Measurements from ENCODE around the gene POLR1A.

The POLR1A gene

GRCh38 chr2:86064006-86064405 is 41.7 kb downstream of the POLR1A start:
- DNase-seq (ENCODE audit: low read depth): no peak

- DNase-seq (ENCODE audit: low read depth): no peak
Observed at GRCh38 chr2:86062043-86062442, 43.6 kb downstream of the POLR1A start.

DNA sequence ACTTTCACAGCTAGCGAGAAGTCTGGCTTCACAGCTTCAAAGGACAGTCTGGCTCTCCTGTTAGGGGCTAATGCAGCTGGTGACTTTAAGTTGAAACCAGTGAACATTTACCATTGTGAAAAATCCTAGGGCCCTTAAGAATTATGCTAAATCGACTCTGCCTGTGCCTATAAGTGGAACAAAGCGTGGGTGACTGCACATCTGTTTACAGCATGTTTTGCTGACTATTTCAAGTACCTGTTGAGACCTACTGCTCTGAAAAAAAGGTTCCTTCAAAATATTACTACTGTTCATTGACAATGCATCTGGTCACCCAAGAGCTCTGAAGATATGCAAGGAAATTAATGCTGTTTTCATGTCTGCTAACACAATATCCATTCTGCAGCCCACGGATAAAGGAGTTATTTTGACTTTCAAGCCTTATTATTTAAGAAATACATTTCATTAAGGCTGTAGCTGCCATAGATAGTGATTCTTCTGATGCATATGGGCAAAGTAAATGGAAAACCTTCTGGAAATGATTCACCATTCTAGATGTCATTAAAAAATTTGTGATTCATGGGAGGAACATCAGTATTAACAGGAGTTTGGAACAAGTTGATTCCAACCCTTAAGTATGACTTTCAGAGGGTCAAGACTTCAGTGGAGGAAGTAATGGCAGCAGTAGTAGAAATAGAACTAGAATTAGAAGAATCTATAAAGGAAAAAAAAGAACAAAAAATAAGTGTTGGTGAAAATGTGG is 48.9 kb downstream of the POLR1A start:
- no peak for DNase-seq (ENCODE audit: low read depth)

DNA sequence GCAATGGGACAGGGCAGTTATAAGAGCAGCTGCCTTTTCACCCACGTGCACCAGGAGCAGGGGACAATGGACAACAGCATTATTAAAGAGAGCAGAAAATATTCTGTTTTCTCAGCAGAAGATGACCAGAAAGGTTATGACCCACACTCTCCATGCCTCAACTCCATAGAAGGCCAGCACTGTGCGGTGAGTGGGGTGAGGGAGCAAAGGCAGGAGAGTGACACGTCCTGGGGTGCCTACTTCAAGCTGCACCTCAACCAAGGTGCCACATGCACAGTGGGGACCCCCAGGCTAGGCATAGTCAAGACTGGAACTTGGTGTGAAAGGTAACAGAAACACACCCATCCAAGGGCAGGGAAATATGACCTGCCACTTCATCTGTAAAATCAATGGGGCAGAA is 50.4 kb downstream of the POLR1A start:
- DNase-seq (ENCODE audit: low read depth): no peak

GRCh38 chr2:86054535-86055082 is 51.1 kb downstream of the POLR1A start:
- no peak for DNase-seq (ENCODE audit: low read depth)

DNA sequence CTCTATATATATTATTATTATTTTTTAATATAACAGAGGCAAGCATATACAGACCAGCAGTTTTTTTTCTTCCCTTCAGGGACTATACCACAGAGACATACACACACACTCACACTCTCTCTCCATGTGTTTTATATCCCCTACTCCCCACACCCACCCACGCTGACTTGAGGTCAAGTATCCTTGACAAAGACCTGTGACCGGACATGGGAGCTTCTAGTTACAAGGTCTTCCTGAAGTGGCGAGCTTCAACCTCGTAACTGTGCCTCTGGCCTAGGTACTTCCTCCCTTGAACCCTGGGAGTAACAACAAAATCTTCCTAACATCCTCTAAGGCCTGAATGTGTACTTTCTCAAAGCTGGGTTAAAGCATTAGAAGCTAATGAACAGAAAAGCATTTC is 52.5 kb downstream of the POLR1A start:
- no peak for DNase-seq (ENCODE audit: low read depth)

DNA sequence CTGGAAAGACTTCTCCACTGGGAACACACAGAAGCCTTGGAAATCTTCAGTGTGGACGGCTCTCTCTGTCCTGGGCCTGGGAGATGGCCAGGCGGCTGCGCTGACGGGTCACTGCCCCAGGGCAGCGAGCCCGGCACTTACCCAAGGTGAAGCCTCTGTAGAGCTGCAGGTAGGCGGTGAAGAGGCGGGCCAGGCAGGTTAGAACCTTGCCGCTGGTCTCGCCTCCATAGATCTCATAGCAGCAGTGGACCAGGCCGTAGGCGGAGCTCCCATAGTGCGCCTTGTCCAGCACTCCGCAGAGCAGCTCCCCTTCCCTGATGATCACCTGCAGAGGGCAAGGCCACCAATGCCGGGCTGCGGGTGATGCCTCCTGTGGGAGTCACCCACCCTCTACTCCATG is 53.0 kb downstream of the POLR1A start:
- DNase-seq (ENCODE audit: low read depth): no peak

DNA sequence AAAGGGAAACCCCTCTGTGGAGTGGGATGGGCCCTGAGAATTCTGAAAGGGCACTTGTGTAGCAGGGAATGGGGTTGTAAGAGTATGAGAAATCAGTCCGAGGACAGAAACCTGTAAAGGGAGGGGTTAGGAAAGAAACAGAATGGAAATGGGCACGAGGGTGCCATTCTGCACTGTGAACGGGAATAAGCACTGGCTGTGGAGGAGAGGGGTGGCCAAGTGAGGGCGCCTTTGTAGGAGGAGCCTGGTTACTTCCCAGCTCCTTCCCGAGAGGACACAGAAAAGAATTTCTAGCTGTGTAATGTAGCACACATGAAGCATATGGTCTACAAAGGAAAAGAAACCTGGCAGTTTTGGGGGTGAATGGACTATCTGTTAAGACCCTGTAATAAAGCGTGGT is 53.4 kb downstream of the POLR1A start:
- DNase-seq (ENCODE audit: low read depth): no peak

- no peak for DNase-seq (ENCODE audit: low read depth)
Observed at GRCh38 chr2:86050301-86050700, 55.4 kb downstream of the POLR1A start.

DNA sequence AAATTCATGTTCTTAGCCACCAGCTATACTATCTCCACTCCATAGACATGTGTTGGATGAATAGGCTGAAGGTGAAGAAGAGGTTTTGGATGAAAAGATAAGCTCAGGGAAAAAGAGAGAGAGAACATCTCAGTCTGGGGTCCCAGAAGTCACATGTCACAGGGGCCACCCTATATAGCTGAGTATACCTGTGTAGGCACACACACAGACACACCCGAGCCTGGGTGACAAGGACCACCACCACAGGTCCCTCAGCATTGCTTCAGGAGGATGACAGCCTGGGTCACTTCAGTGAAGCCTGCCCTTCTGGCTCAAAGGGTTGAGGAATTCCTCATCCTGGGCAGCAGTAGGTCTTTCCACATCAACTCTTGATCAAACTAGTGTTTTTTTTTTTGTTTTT is 56.2 kb downstream of the POLR1A start:
- DNase-seq (ENCODE audit: low read depth): no peak

GRCh38 chr2:86048888-86049287 is 56.8 kb downstream of the POLR1A start:
- no peak for DNase-seq (ENCODE audit: low read depth)

GRCh38 chr2:86048383-86048701 is 57.3 kb downstream of the POLR1A start:
- DNase-seq (ENCODE audit: low read depth): no peak

DNA sequence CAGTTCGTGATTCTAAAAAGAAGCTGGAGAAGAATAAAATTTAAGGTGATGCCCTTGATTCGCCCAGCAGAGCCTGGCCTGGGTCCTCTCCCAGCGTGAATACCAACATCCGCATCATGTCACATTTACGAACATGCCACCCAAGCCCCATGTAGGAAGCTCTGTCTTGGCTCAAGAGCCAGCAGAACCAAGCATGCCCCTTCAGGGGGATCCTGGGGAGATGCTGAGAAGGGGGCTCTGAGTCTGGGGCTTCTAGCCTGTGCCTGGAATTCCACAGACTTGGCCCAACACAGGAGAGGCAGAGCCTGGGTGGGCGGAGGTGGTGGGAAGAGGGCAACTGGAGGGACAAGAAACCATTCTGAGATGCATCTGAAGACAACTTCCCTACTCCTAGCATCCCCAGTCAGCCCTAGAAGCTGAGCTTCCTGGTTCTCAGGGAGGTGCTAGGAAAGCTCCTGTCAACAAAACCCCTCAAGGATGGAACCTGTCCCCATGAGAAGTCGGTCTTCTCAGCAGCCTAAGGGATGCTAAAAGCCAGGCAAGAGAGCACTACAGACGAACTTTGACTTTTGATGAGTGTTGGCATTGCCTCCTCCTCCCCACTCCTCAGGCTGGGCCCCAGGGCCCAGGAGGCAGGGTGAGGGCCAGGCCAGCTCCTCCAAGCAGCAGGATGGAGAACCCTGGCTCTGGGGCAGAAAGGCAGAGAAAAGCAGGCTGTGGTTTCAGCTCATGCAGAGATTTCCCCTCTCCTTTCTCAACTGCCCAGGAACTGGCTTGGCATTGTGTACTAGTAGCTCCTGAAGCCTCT is 57.9 kb downstream of the POLR1A start:
- no peak for DNase-seq (ENCODE audit: low read depth)

DNA sequence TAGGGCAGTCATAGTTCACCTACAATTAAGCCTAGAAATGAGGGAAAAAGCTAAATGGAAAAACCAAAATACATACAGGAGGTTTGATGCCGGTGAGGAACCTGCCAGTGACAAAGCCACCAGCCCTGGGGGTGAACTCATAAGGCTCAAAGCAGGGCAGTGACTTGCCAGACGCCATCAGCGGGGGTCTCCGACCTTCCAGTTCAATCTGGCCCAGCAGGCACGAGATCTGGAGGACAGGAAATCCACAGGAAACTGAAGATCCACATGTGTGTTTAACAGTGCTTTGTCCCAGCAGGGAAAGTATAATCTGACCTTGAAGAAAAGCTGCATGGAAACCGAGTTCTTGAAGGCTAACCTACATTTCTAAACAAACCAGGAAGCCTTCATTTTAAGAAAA is 60.1 kb downstream of the POLR1A start:
- DNase-seq (ENCODE audit: low read depth): no peak

GRCh38 chr2:86044614-86045013 is 61.1 kb downstream of the POLR1A start:
- DNase-seq (ENCODE audit: low read depth): no peak

DNA sequence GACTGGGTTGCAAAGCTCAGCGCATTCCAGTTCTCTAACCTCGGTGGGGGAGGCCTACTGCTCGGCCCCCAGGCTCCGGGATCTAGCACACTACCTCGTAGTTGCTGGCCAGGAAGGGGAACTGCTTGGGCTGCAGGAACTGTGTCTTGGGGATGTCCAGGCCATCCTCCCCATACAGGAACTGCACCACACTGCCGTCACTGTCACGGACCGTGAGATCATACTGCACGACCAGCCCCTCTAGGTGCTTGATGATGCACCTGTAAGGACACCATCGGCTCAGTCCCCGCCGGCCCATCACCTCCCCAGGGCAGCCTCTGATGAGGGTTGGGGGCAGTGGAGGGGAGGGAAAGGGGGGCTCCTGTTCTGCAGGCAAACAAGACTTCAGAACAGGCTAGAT is 61.6 kb downstream of the POLR1A start:
- no peak for DNase-seq (ENCODE audit: low read depth)

- DNase-seq (ENCODE audit: low read depth): no peak
Observed at GRCh38 chr2:86042256-86043168, 63.2 kb downstream of the POLR1A start.

DNA sequence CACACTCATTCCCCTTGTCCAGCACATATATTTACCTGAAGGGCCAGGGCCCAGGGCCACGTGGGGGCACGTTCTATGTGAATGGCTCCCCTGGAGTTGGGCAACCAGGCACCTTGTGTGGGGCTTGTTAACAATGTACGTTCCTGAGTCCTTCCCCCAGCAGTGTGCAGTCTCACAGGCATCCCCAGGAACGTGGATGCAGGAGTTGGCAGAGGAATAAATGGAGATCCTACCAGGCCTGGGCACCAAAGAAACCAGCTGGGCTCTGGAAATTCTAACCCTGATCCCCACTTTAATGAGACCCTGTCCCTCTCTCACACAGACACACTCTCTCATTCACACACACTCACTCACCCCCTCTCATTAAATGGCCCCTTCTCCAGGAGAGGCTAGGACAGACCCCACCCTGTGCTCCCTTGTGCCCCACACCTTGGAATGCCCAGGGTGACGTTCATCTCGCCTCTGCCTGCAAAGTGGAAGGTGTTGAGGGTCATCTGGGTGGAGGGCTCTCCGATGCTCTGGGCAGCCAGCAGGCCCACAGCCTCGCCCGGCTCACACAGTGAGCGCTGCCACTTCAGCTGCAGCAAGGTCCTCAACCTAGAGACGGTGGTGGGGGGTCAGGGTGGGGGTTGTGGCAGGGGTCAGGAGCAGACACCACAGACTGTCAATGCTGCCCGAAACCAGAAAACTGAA is 65.6 kb downstream of the POLR1A start:
- no peak for DNase-seq (ENCODE audit: low read depth)

DNA sequence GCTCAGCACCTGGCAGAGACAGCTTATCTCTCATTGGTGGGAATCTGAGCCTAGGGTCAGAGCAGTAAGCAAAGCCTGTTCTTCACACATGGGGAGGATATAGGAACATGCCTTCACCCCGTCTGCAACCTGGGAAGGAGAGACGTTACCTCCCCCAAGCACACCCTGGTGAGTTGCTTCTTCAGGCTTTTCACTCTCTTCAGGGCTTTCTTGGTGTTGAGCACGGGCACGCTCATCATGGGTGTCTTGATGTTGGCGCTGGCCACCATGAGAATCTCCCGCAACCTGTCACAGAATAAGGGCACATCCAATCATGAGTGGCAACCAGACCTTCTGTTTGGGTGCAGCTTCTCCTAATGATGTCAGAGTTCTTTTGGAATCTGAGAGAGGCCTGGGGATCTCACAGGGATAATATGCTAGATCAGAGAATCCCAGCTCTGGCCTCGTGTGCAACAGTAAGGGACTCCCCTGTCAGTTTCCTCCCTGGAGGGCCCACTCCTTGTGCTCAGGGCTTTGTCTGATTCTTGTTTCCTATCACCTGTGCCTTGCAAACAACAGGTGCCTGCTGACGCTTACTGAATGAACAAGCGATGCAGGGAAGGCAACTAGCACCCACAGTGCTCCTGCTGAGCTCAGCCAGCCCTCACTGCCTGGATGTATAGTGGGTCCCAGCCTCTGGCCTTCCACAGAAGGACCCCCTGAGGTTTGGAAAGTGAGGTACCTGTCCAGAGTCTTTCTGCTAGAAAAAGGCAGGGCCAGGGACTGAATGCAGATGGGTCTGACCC is 66.3 kb downstream of the POLR1A start:
- no peak for DNase-seq (ENCODE audit: low read depth)

DNA sequence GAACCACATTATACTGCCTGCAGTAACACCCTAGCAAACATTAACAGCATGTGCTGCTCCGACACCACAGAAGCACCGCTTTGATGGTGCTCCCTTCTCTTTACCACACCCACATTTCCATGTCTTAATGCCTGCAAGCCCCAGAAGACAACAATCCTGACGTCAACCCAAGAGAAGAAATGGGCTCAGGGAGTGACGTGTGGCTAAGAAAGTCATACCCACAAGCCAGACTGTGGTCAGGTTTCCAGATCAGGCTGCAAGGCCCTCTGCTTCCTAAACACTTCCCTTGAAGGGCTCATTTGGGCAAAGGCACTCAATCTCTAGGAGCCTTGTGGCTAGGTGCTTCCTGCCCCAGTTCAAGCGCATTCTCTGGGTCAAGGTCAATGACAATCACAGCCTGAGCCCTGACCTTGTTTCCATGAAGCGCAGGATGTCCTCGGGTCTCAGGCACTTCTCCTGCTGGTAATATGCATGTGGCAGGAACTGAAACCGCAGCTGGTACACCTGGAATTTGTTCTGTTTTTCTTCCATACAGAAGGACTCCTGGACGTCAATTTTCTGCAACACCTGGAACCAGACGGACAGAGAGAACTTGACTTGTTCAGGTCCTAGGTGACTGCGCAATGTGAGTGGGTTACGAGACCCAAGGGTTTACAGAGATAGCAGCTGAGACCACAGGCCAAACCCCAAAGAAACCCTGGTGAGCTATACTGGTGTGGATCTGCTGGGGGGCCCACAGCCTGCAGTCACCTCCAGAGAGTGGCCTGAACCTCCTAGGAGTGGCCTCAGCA is 67.2 kb downstream of the POLR1A start:
- DNase-seq (ENCODE audit: low read depth): no peak

All from stimulated activated CD8-positive, alpha-beta memory T cell treated with anti-CD3 and anti-CD28 coated beads, Interleukin-7, amount 100 ng/mL, for 24 hours (primary cell).